ENCODE measurements around the gene IFNL3.

DNA sequence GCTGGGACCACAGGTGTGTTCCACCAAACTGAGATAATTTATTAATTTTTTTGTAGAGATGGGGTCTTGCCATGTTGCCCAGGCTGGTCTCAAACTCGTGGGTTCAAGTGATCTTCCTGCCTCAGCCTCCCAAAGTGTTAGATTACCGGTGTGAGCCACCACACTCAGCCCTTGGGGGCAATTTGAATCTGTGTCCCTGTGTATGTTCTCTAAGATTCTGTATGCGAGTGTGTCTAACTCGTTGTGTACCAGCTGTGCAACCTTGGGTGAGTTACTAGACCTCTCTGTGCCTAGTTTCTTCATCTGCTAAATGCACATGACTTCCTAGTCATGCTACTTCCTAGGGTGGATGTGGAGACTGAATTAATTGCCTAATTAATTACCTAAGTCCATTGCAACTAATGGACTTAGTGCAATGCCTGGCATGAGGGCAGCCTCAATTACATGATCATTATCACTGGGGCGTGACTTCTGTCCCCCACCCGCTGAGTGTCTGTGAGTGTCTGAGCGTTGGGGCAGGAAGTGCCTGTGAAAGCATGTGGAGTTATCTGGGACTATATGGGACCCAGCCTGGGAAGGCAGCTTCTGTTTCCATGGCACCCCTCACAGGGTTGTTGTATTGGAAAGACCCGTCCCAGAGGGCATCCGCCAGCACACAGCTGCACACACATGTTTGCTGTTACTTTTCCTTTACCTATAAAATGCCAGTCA lies 49.8 kb downstream of the IFNL3 start:
- TF ChIP-seq, protein P1, sequence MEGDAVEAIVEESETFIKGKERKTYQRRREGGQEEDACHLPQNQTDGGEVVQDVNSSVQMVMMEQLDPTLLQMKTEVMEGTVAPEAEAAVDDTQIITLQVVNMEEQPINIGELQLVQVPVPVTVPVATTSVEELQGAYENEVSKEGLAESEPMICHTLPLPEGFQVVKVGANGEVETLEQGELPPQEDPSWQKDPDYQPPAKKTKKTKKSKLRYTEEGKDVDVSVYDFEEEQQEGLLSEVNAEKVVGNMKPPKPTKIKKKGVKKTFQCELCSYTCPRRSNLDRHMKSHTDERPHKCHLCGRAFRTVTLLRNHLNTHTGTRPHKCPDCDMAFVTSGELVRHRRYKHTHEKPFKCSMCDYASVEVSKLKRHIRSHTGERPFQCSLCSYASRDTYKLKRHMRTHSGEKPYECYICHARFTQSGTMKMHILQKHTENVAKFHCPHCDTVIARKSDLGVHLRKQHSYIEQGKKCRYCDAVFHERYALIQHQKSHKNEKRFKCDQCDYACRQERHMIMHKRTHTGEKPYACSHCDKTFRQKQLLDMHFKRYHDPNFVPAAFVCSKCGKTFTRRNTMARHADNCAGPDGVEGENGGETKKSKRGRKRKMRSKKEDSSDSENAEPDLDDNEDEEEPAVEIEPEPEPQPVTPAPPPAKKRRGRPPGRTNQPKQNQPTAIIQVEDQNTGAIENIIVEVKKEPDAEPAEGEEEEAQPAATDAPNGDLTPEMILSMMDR (IDR thresholded peaks at IDR 0.05 in 4 of 5, conservative IDR thresholded peaks at IDR 0.05 in 1 of 5): no peak
- TF ChIP-seq POLR2A (IDR thresholded peaks at IDR 0.05): no peak

All from gastrocnemius medialis (tissue), 4 donors.